ENCODE results near the gene LMLN.
"Not testable (repeated sequence)": the region's sequence is repeated elsewhere in the genome, so short reads cannot be mapped to it uniquely, and the experiment has no call there.

LMLN gene

GRCh38 chr3:197959891-197960693 is at the start of gene LMLN:
Gene LMLN, plus strand, starts transcription at chr3:197960217. Its CDS starts 29 bp downstream, at chr3:197960246.
- H3K27ac Mint-ChIP-seq = peak within 1 kb of the TSS; percentile 97
- H3K9me3 Mint-ChIP-seq = no peaks in the 10 kb centered on the region
- DNase-seq = peak; percentile 94
- H3K27me3 Mint-ChIP-seq = no peaks in the 10 kb centered on the region
- H3K4me3 Mint-ChIP-seq = peak within 1 kb of the TSS; percentile 86
- peaks cover 74% of the 10 kb centered on the region for H3K4me1 Mint-ChIP-seq (ENCODE audit: low read depth)
- H3K36me3 Mint-ChIP-seq (ENCODE audit: low read depth) = peaks cover 29% of the 10 kb centered on the region

- Mint-ChIP-seq H3K36me3 (ENCODE audit: low read depth) (peaks cover 17% of the 10 kb centered on the region), H3K4me1 (ENCODE audit: low read depth) (peaks cover 21% of the 10 kb centered on the region), H3K27me3 (no peaks in the 10 kb centered on the region), H3K9me3 (no peaks in the 10 kb centered on the region), H3K27ac (peak overlapping the region; percentile 34), H3K4me3 (peak overlapping the region; percentile 77)
- DNase-seq = peak; percentile 35
Measured at GRCh38 chr3:197912741-197913476, 47.1 kb upstream of the LMLN start.

- H3K27ac Mint-ChIP-seq = peak overlapping the region; percentile 34
- H3K4me3 Mint-ChIP-seq = no peak overlapping the region
- H3K9me3 Mint-ChIP-seq = no peaks in the 10 kb centered on the region
- no peaks in the 10 kb centered on the region for H3K27me3 Mint-ChIP-seq
- DNase-seq = no peak
- peaks cover 16% of the 10 kb centered on the region for H3K4me1 Mint-ChIP-seq (ENCODE audit: low read depth)
- H3K36me3 Mint-ChIP-seq (ENCODE audit: low read depth) = peaks cover 16% of the 10 kb centered on the region
Measured at GRCh38 chr3:197913641-197914380, 46.2 kb upstream of the LMLN start.

- DNase-seq, H3K9me3 Mint-ChIP-seq: not testable (repeated sequence)
Measured at GRCh38 chr3:197921429-197922275, 38.4 kb upstream of the LMLN start.

GRCh38 chr3:197926418-197926817 is 33.6 kb upstream of the LMLN start:
- H3K36me3 Mint-ChIP-seq (ENCODE audit: low read depth) = peaks cover 33% of the 10 kb centered on the region
- no peak overlapping the region for H3K4me3 Mint-ChIP-seq
- no peak for DNase-seq
- H3K9me3 Mint-ChIP-seq = no peaks in the 10 kb centered on the region
- H3K4me1 Mint-ChIP-seq (ENCODE audit: low read depth) = peaks cover 7% of the 10 kb centered on the region
- H3K27ac Mint-ChIP-seq = no peak overlapping the region
- no peaks in the 10 kb centered on the region for H3K27me3 Mint-ChIP-seq

More at GRCh38 chr3:197921429-197922275, 38.4 kb upstream of the LMLN start:
- H3K4me1 Mint-ChIP-seq (ENCODE audit: low read depth) = peaks cover 10% of the 10 kb centered on the region
- H3K27me3 Mint-ChIP-seq, H3K4me3 Mint-ChIP-seq: not testable (repeated sequence)
- H3K36me3 Mint-ChIP-seq (ENCODE audit: low read depth) = peaks cover 18% of the 10 kb centered on the region
- H3K27ac Mint-ChIP-seq = peak overlapping the region; percentile 76

GRCh38 chr3:197927578-197927977 is 32.4 kb upstream of the LMLN start:
- not testable (repeated sequence) for H3K4me3 Mint-ChIP-seq; H3K27me3 Mint-ChIP-seq; DNase-seq; H3K4me1 Mint-ChIP-seq (ENCODE audit: low read depth); H3K27ac Mint-ChIP-seq; H3K9me3 Mint-ChIP-seq
- peaks cover 32% of the 10 kb centered on the region for H3K36me3 Mint-ChIP-seq (ENCODE audit: low read depth)

- H3K36me3 Mint-ChIP-seq (ENCODE audit: low read depth) = peaks cover 9% of the 10 kb centered on the region
- no peaks in the 10 kb centered on the region for H3K9me3 Mint-ChIP-seq
- H3K27ac Mint-ChIP-seq = no peak overlapping the region
- DNase-seq = no peak
- H3K4me3 Mint-ChIP-seq = no peak overlapping the region
- H3K4me1 Mint-ChIP-seq (ENCODE audit: low read depth) = peaks cover 10% of the 10 kb centered on the region
- H3K27me3 Mint-ChIP-seq = no peaks in the 10 kb centered on the region
Measured at GRCh38 chr3:197936819-197937384, 23.1 kb upstream of the LMLN start.

GRCh38 chr3:197940745-197941384 is 19.2 kb upstream of the LMLN start:
- Mint-ChIP-seq H3K4me3 (no peak overlapping the region), H3K4me1 (ENCODE audit: low read depth) (peaks cover 10% of the 10 kb centered on the region), H3K9me3 (no peaks in the 10 kb centered on the region), H3K27ac (no peak overlapping the region), H3K36me3 (ENCODE audit: low read depth) (peaks cover 6% of the 10 kb centered on the region), H3K27me3 (no peaks in the 10 kb centered on the region)
- DNase-seq = no peak

- no peak overlapping the region for H3K4me3 Mint-ChIP-seq
- H3K9me3 Mint-ChIP-seq = no peaks in the 10 kb centered on the region
- no peaks in the 10 kb centered on the region for H3K27me3 Mint-ChIP-seq
- peaks cover 10% of the 10 kb centered on the region for H3K4me1 Mint-ChIP-seq (ENCODE audit: low read depth)
- peaks cover 4% of the 10 kb centered on the region for H3K36me3 Mint-ChIP-seq (ENCODE audit: low read depth)
- H3K27ac Mint-ChIP-seq = no peak overlapping the region
- DNase-seq = no peak
Measured at GRCh38 chr3:197942956-197943556, 17.0 kb upstream of the LMLN start.

- H3K27me3 Mint-ChIP-seq = no peaks in the 10 kb centered on the region
- no peaks in the 10 kb centered on the region for H3K9me3 Mint-ChIP-seq
- no peak for DNase-seq
Measured at GRCh38 chr3:197949191-197949777, 10.7 kb upstream of the LMLN start.

GRCh38 chr3:197949778-197950676 is 10.0 kb upstream of the LMLN start, which contains the start of gene RPL35A:
Gene RPL35A, plus strand, starts transcription at chr3:197950190. Its CDS starts 778 bp downstream, at chr3:197950968.
- Mint-ChIP-seq H3K27ac (peak within 1 kb of the TSS; percentile 100), H3K4me3 (peak within 1 kb of the TSS; percentile 99), H3K9me3 (no peaks in the 10 kb centered on the region), H3K27me3 (no peaks in the 10 kb centered on the region), H3K4me1 (ENCODE audit: low read depth) (peaks cover 42% of the 10 kb centered on the region), H3K36me3 (ENCODE audit: low read depth) (peaks cover 53% of the 10 kb centered on the region)
- DNase-seq = peak; percentile 88

More at GRCh38 chr3:197949191-197949777, 10.7 kb upstream of the LMLN start:
- Mint-ChIP-seq H3K27ac (peak overlapping the region; percentile 100), H3K4me1 (ENCODE audit: low read depth) (peaks cover 35% of the 10 kb centered on the region), H3K4me3 (peak overlapping the region; percentile 99), H3K36me3 (ENCODE audit: low read depth) (peaks cover 45% of the 10 kb centered on the region)

- peaks cover 59% of the 10 kb centered on the region for H3K36me3 Mint-ChIP-seq (ENCODE audit: low read depth)
- H3K27me3 Mint-ChIP-seq = no peaks in the 10 kb centered on the region
- peaks cover 46% of the 10 kb centered on the region for H3K4me1 Mint-ChIP-seq (ENCODE audit: low read depth)
- DNase-seq = no peak
- H3K9me3 Mint-ChIP-seq = no peaks in the 10 kb centered on the region
- peak overlapping the region; percentile 100 for H3K27ac Mint-ChIP-seq
- H3K4me3 Mint-ChIP-seq = peak overlapping the region; percentile 99
Measured at GRCh38 chr3:197950677-197951061, 9.3 kb upstream of the LMLN start.

Measured in activated T-cell treated with anti-CD3 and anti-CD28 coated beads, Interleukin-2, amount 50 U/mL, for 24 hours (primary cell).